Measurements from ENCODE around the gene METTL9. TPM values are rescaled to one million over a fixed set of nuclear protein-coding genes. Genes with fewer than 3 reads are reported as not detected.

Gene METTL9
- total and polyA plus RNA-seq, 2 of the 4 experiments (the other 2 are of a cell fraction) = 54.8 to 95.5 TPM

- ChIA-PET POLR2A (ENCODE audit: unreplicated experiment) (no interaction called here), CTCF (interaction anchor here (4.4 kb wide), 1 partner anchor 14 kb away, joined by 15 read pairs; no protein-coding TSS in a partner anchor)
- Histone ChIP-seq H3K23ac (ENCODE audit: low read depth, low read length) (no peak overlapping the region), H2AFZ (replicated peaks; ENCODE audit: low read length, poor library complexity) (no peak overlapping the region), H3K4me1 (ENCODE audit: control insufficient read depth, insufficient read depth, low read length) (peaks cover 6% of the 10 kb centered on the region), H3K9me3 (ENCODE audit: control insufficient read depth, insufficient read depth, low read length) (no peaks in the 10 kb centered on the region), H3K18ac (ENCODE audit: low read depth, low read length) (no peak overlapping the region), H3K4me3 (ENCODE audit: insufficient read depth, low read depth, low read length) (no peak overlapping the region), H4K91ac (ENCODE audit: insufficient read depth, low read depth, low read length) (no peak overlapping the region), H3K4me2 (ENCODE audit: low read depth, low read length) (no peak overlapping the region), H3K27ac (ENCODE audit: insufficient read depth, low read length) (no peak overlapping the region), H4K20me1 (ENCODE audit: insufficient read depth, low read length) (peaks cover 13% of the 10 kb centered on the region; the same call in 1 of the 2 replicates), H3K36me3 (ENCODE audit: control insufficient read depth, insufficient read depth, low read length) (peaks cover 1% of the 10 kb centered on the region; the same call in 1 of the 2 replicates), H3K4ac (ENCODE audit: low read depth, low read length) (no peak overlapping the region), H3K79me1 (ENCODE audit: low read depth in 1 of 2, low read length in 2 of 2) (peaks cover 27 to 51% of the 10 kb centered on the region in 2 experiments), H3K9ac (ENCODE audit: low read depth, low read length) (no peak overlapping the region), H4K8ac (ENCODE audit: low read depth in 2 of 2, low read length in 2 of 2) (no peak overlapping the region), H2AK5ac (ENCODE audit: low read depth, low read length) (no peak overlapping the region), H3K27me3 (ENCODE audit: control insufficient read depth, insufficient read depth, low read length) (no peaks in the 10 kb centered on the region), H2BK20ac (ENCODE audit: low read depth, low read length) (no peak overlapping the region), H3K56ac (ENCODE audit: extremely low read depth, insufficient read depth, low read length) (no peak overlapping the region), H2BK5ac (ENCODE audit: low read depth, low read length, poor library complexity, severe bottlenecking) (no peak overlapping the region), H2BK15ac (ENCODE audit: low read depth, low read length) (no peak overlapping the region), H4K5ac (ENCODE audit: low read depth, low read length) (no peak overlapping the region), H2BK120ac (ENCODE audit: low read depth, low read length) (no peak overlapping the region), H3K9me1 (ENCODE audit: insufficient read depth, low read length) (no peaks in the 10 kb centered on the region; the same call in 1 of the 2 replicates), H2AK9ac (replicated peaks; ENCODE audit: low read depth, low read length, poor library complexity) (no peak overlapping the region), H3K14ac (replicated peaks; ENCODE audit: low read depth, low read length) (no peak overlapping the region)
- dilution Hi-C loops (cut with HindIII; ENCODE audit: low sequenced_read_pairs, unreplicated experiment) (no loop called here), in situ Hi-C loops (cut with MboI; ENCODE audit: low sequenced_read_pairs) (no loop called here), intact Hi-C loops (cut with micrococcal nuclease) (no loop called here)
- no TSS peak for BruUV-seq (replicated peaks)
- WGBS, 2 experiments (ENCODE audit: extremely low coverage in 2 of 2, insufficient read length in 1 of 2) = no CpG with 5 or more reads among the region's 3 CpGs
- TF ChIP-seq POLR2A (IDR thresholded peaks at IDR 0.05; ENCODE audit: low read depth, low read length) (no peak), USF2 (IDR thresholded peaks at IDR 0.05; ENCODE audit: low read depth, low read length) (no peak), SMC3 (IDR thresholded peaks at IDR 0.05; ENCODE audit: low read depth, low read length) (no peak)
- ATAC-seq (ENCODE audit: low read depth) = no peak
- no peak for DNase-seq
Measured at GRCh38 chr16:21643785-21644184, 44.4 kb downstream of the METTL9 start.
